Umbilical cord (tissue), 2 donors: Measurements from ENCODE around the gene TRAF3. TPM values are rescaled to one million over a fixed set of nuclear protein-coding genes. Genes with fewer than 3 reads are reported as not detected.
A peak's percentile ranks its signal among the peaks of the same experiment; 100 is the strongest.
"Not testable (repeated sequence)": the region's sequence is repeated elsewhere in the genome, so short reads cannot be mapped to it uniquely, and the experiment has no call there.

Experiments used
- DNase-seq: peaks from one replicate; pipeline ENCODE4 v3.0.0-alpha.2; 2015; ENCODE audit warnings: low spot score
- total RNA-seq: library from RNA; depleted of rRNA; stranded (reverse); fragments of >200 nt; gene quantifications from one replicate; pipeline ENCODE4 v1.2.3, GENCODE V29; 2014; ENCODE audit warnings: low replicate concordance; ENCODE audit not compliant: insufficient read depth

TRAF3 gene
- total RNA-seq, 1 donor from 2014 or later, result 15.6 TPM

DNA sequence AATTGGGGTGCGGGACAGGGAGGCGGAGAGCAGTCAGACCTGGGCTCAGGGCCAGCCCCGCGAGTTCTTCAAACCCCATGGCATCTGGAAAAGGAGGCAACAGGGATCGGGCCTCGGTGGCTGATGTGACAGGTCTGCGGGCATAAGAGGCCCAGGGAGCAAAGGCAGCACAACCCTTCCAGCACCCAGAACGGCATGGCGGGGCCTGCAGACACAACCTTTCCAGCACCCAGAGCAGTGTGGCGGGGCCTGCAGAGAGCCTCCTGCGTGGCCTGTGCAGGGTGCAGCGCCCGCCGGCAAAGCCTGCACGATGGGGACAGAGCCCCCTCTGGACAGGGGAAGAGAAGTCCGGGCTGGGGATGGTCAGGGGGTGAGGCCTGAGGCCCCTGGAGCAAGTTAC, 26.2 kb upstream of the TRAF3 start:
- DNase-seq, result no peak

GRCh38 chr14:102752239-102752847, 24.9 kb upstream of the TRAF3 start:
- DNase-seq, result no peak

DNA sequence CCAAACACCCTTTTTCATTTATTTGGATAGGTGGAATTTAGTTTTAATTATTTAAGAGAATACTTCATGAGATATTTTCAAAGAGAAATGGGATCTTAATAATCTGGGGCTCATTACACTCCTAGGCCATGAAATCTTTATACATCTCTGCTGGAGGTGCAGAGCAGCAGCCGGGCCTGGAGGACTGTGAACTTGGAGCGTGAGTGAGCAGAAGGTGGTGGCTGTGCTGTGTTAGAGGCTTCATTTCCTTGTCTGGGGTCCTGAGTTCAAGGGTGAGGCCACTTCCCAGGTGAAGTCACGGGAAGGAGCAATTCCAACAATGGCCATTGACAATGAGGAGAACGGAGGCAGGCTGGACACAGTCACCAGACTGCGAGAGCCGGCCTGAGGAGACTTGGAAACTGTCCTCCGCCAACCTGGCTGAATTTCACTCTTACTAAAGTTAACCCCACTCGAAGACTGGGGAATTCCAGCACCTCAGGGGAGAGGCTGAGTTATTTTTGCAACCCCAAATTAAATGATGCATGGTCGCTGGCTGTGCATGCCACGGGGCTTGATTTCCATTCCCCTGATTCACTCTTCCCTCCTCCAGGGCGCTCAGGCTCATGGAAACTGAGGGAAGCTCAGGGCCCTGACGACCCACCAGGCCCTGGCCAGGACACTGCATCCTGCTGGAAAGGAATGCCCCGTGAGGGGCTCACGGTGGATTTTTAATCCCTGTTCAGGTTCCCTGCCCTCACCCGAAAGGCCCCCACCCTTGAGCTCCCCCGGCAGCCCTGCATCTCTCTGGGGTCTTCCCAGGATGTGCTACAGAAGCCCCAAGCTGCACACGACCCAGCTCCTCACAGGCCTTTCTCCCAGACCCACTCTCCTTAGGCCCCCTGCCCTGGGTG, 22.6 kb upstream of the TRAF3 start:
- no peak for DNase-seq

DNA sequence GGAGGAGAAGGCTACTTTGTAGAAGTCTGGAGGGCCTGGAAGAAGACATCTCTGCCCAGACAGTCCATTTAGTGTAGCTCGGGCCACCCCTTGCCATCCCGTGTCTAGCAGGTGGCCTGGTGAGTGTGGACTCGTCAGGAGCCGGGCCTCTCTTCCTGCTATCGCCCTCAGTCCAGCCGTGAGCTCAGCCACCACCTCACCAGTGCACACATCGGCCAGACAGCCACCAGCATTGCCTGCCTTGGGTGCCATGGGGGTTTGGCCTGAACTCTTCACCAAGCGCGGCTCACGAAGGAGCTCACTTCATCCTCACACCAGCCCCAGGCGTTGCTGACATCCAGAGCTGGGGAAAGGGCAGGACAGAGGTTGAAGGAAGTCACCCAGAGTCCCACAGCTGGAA, 19.6 kb upstream of the TRAF3 start:
- DNase-seq, result no peak

GRCh38 chr14:102758087-102758486, 19.2 kb upstream of the TRAF3 start:
- DNase-seq, result no peak

GRCh38 chr14:102759456-102760187, 17.6 kb upstream of the TRAF3 start:
- no peak for DNase-seq

- no peak for DNase-seq
These were observed 16.6 kb upstream of the TRAF3 start for GRCh38 chr14:102760496-102761193.

GRCh38 chr14:102761206-102761605, 16.0 kb upstream of the TRAF3 start:
- no peak for DNase-seq

DNA sequence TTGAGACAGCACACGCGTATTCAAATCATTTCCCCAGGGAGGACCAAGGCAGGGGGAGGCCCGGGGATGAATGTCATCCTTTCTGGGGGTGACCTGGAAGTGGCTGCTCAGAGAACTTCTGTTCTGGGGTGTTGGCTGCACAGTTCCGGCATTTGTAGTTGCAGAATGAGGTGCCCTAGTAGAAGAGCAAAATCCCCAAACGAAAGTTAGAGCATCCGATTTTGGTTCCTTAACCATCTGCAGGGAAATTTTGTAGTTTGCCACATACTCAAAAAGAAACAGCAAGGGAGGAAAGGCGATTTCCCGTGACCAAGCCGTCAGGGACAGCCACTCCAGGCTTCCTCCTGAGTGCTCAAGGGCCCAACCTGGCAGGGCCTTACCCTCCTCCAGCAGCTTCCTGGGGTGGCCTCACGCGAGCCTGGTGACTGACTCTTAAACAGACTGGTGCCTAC, 13.0 kb upstream of the TRAF3 start:
- DNase-seq, result no peak

GRCh38 chr14:102765770-102766169, 11.5 kb upstream of the TRAF3 start:
- DNase-seq, result not testable (repeated sequence)

DNA sequence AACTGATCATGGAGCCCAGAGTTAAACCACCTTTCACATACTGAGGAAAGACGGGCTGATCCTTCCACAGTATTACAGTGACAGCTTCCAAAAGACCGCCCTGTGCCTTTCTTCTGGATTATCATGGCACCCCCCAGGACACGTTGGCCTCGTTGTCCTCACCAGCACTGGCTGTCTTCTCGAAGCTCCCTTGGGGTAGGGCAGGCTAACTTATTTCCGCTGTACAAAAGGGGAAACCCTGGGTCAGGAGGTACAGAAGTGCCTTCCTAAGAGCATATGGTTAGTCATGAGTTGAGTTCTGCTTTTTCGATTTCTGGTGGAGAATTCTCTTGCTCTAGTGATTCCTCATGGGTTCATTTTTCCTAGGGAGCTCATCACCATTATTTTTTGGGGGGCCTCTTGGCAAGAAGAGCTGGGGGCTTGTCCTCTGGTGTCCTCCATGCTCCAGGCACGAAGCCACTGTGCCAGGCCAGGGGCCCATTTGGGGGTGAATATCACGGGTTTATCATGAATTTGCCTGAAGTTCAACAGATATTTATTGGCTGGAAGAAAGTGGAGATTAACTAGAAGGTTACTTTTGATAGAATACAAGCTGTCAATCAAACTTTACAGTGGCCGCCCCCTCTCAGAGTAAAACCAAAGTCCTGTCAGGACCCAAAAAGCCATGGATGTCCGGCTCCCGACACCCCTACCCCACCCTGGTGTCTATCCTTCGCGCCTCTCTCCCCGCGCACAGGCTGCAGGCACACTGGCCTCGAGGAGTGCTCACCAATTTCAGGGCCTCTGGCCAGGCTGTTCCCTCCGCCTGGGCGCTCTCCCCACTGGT, 8.8 kb upstream of the TRAF3 start:
- DNase-seq, result peak; percentile 23

- DNase-seq, result no peak
These were observed 8.3 kb upstream of the TRAF3 start for GRCh38 chr14:102769049-102769327.

DNA sequence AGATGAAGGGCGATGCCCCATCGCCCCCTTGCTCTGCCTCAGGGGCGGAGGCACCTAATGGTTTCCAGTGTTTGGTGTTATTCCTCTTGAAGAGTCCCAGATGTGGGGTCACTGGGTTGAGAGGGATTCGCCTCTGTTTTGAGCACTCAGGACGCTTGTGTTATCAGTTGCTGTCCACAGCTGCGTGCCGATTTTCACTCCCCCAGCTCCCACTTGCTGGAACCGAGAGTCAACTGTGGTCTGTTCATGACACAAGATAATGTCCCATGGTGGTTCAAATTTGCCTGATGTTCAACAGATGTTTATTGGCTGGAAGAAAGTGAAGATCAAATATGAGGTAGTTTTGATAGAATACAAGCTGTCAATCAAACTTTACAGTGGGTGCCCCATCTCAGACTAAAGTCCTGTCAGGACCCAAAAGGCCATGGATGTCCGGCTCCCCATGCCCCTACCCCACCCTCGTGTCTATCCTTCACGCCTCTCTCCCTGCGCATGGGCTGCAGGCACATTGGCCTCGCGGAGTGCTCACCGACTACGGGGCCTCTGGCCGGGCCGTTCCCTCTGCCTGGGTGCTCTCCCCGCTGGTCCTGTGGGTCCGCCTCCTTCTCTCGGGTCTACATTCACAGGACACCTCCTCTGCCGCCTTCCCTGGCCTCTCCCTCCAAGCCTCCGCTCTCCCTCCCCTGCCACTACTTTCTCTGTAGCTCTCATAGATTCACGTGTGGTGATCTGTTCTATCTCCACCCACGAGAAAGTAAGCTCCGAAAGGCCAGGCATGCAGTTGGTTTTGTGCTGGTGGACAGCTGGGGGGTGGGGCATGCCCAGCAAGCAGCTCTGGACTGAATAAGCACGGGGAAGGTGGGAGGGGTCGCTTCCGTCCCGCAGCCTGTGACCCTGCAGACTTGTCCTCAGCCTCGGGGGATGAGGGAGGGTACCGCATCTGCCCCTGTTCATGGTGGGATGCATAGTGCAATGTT, 6.8 kb upstream of the TRAF3 start:
- peak; percentile 56 for DNase-seq

- no peak for DNase-seq
These were observed 6.1 kb upstream of the TRAF3 start for GRCh38 chr14:102771144-102771543.

DNA sequence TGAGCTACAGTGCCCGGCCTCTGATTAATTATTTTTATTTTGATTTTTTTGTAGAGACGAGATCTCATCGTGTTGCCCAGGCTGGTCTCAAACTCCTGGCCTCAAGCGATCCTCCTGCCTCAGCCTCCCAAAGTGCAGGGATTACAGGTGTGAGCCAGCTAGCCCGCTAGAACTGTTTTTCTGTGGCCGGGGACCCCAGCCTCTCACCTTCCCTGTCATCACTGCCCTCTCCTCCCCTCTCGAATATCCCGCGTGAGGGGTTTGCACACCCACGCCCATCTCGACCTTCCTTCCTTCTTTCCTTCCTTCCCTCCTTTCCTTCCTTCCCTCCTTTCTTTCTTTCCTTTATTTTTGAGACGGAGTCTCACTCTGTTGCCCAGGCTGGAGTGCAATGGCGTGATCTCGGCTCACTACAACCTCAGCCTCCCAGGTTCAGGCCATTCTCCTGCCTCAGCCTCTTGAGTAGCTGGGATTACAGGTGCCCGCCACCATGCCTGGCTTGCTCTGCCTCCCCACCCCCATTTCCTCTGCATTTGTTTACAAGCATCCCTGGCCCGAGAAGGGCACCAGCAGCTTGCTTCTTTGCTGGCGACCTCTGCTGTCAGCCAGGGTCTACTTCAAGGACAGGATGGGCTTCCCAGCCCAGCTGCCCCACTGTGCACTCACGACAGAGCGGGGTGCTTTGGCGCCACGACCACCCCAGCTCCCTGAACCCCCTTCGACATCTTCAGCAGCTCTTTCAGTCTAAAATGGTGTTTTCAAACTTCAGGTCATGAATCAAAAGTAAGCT, 4.3 kb upstream of the TRAF3 start:
- DNase-seq, result no peak

DNA sequence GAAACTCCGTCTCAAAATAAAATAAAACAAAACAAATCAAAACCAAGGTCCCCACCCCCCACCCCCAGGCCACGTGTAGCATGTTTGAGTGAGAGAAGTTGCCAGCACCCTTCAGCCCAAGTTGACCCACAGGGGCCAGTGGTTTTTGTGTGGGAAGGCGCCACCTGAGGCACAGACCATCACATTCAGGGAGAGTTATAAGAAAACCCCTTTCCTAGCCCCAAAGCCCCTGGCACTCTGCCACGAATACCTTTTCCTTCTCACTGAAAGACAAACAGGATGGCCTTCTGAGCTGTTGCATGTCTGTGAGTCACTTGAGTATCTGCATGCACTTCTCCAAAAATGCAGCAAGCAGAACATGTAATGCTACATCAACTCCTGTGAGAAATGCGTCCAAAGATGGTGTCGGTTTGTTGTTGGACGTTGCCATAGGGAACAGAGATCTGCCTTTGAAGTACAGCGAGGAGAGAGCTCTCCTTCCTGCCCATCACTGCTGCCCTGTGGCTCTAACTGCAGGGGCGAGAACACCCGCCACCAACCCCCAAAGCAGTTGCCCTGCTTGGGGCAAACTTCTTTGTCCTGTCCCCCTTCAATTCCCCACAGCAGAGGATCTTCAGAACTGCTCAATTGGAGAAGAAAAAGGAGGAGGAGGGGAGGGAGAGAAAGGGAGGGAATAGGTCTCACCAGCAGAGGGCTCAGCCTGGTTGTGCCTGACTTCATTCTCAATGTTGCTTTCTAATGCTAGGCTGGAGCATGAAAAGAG, 2.7 kb upstream of the TRAF3 start:
- peak; percentile 85 for DNase-seq

DNA sequence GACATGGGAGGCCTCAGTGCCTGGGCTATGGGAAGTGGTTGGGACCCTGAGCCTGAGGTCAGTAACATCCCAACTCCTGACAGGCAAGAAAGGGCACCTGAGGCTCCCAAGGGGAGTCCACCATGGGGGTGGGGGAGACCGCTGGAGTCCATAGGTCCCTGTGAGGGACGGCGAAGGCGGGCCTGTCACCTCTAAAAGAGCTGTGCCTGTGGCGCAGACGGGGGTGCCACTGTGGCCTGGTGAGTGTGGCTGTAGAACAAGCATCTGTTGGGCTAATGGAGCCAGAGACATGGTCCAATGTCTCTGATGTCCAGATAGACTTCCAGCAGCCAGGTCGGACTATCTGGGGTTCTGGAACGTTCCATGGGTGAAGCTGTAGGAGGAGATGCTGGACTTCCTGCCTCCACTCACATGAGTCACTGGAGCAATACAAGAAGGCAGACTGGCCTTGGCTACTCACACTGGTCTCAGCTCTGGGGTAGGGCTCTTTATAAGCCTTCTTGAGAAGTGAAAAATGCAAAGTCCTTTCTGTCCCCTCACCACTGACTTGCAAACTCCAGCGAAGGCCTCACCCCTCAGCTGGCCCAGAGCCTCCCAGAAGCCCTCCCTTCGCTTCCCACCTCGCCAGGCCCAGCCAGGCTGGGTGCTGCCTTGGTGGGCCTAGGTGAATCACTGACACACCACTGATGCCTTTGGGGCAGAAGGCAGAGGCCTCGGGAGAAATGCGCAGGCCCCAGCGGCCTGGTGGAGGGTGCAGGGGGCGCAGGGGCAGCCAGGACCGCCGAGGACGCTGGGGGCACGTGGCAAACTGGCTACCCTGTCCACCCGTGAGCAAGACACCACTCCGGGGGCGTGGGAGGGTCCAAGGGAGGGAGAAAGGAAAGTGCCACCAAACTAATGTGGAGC, 1.1 kb upstream of the TRAF3 start:
- peak; percentile 20 for DNase-seq
